ENCODE data around the gene TATDN3. TPM values are rescaled to one million over a fixed set of nuclear protein-coding genes. Genes with fewer than 3 reads are reported as not detected.

TATDN3 gene
- total RNA-seq, 6 donors from 2014 or later = 7.5 to 14.9 (median 11.7) TPM

- WGBS, 2 donors = 81 to 84% methylated on average over 3 of the region's 3 CpGs
- TF ChIP-seq POLR2A (IDR thresholded peaks at IDR 0.05) = no peak
- no peaks in the 10 kb centered on the region for H3K27me3 ChIP-seq
- H3K9me3 ChIP-seq = no peaks in the 10 kb centered on the region
- H3K36me3 ChIP-seq = peaks cover 4 to 63% (median 12%) of the 10 kb centered on the region in 4 donors
- DNase-seq (no peak), ATAC-seq (ENCODE audit: low FRiP score in 2 of 2) (no peak)
- no peak overlapping the region for H3K4me3 ChIP-seq
- H3K27ac ChIP-seq = no peak overlapping the region
- H3K4me1 ChIP-seq = no peaks in the 10 kb centered on the region
Observed at GRCh38 chr1:212805767-212806166, 14.1 kb downstream of the TATDN3 start.

- Histone ChIP-seq H3K4me3 (no peak overlapping the region), H3K27me3 (no peaks in the 10 kb centered on the region), H3K36me3 (peaks cover 0 to 1% (median 0%) of the 10 kb centered on the region in 4 donors), H3K27ac (no peak overlapping the region), H3K9me3 (no peaks in the 10 kb centered on the region), H3K4me1 (peaks cover 0 to 6% (median 2%) of the 10 kb centered on the region in 4 donors)
- DNase-seq (no peak), ATAC-seq (ENCODE audit: low FRiP score in 2 of 2) (no peak)
- TF ChIP-seq POLR2A (IDR thresholded peaks at IDR 0.05) = no peak
- peak in 3 of 6 experiments; percentile 9 to 23 (median 19) for TF ChIP-seq CTCF (IDR thresholded peaks at IDR 0.05)
- no peak for TF ChIP-seq POLR2AphosphoS5 (IDR thresholded peaks at IDR 0.05)
- TF ChIP-seq EP300 (IDR thresholded peaks at IDR 0.05) = no peak
- WGBS, 2 donors = 60 to 69% methylated on average over 5 of the region's 5 CpGs
Observed at GRCh38 chr1:212814537-212815334, 23.0 kb downstream of the TATDN3 start.

GRCh38 chr1:212816567-212817278 lies 25.0 kb downstream of the TATDN3 start:
- Histone ChIP-seq H3K27ac (no peak overlapping the region), H3K4me3 (no peak overlapping the region), H3K9me3 (no peaks in the 10 kb centered on the region), H3K36me3 (no peaks in the 10 kb centered on the region), H3K4me1 (peaks cover 0 to 13% (median 2%) of the 10 kb centered on the region in 4 donors), H3K27me3 (no peaks in the 10 kb centered on the region)
- WGBS, 2 donors = 81 to 87% methylated on average over 3 of the region's 3 CpGs
- no peak for TF ChIP-seq POLR2A (IDR thresholded peaks at IDR 0.05)
- no peak for TF ChIP-seq EP300 (IDR thresholded peaks at IDR 0.05)
- TF ChIP-seq CTCF (IDR thresholded peaks at IDR 0.05) = no peak
- no peak for TF ChIP-seq POLR2AphosphoS5 (IDR thresholded peaks at IDR 0.05)
- no peak for ATAC-seq (ENCODE audit: low FRiP score in 2 of 2)
- no peak for DNase-seq

- no peak for DNase-seq
Observed at GRCh38 chr1:212819726-212820125, 28.0 kb downstream of the TATDN3 start.

More at GRCh38 chr1:212819726-212820125, 28.0 kb downstream of the TATDN3 start:
- Histone ChIP-seq H3K4me3 (no peak overlapping the region), H3K9me3 (peaks cover 0 to under 1% (median 0%) of the 10 kb centered on the region in 4 donors), H3K27ac (no peak overlapping the region), H3K36me3 (no peaks in the 10 kb centered on the region), H3K27me3 (no peaks in the 10 kb centered on the region), H3K4me1 (peaks cover 0 to 13% (median 2%) of the 10 kb centered on the region in 4 donors)
- ATAC-seq (ENCODE audit: low FRiP score in 2 of 2) = no peak
- 2 to 12% methylated on average over 5 of the region's 5 CpGs for WGBS, 2 donors
- TF ChIP-seq POLR2AphosphoS5 (IDR thresholded peaks at IDR 0.05) = no peak
- TF ChIP-seq CTCF (IDR thresholded peaks at IDR 0.05) = no peak
- no peak for TF ChIP-seq EP300 (IDR thresholded peaks at IDR 0.05)
- no peak for TF ChIP-seq POLR2A (IDR thresholded peaks at IDR 0.05)
